ENCODE results near the gene SLC16A3.

The SLC16A3 gene

GRCh38 chr17:82262344-82262743 is 33.5 kb downstream of the SLC16A3 start:
- DNase-seq (ENCODE audit: insufficient read length, low spot score), result no peak
- no peak for TF ChIP-seq POLR2A (IDR thresholded peaks at IDR 0.05; ENCODE audit: low read depth, low read length)
- no peak for FAIRE-seq

GRCh38 chr17:82263641-82264040 is 34.8 kb downstream of the SLC16A3 start:
- FAIRE-seq, result no peak
- DNase-seq (ENCODE audit: insufficient read length, low spot score), result no peak
- TF ChIP-seq POLR2A (IDR thresholded peaks at IDR 0.05; ENCODE audit: low read depth, low read length), result no peak

- FAIRE-seq (no peak), DNase-seq (ENCODE audit: insufficient read length, low spot score) (no peak)
- no peak for TF ChIP-seq POLR2A (IDR thresholded peaks at IDR 0.05; ENCODE audit: low read depth, low read length)
Measured at GRCh38 chr17:82266142-82266541, 37.3 kb downstream of the SLC16A3 start.

- no peak for TF ChIP-seq POLR2A (IDR thresholded peaks at IDR 0.05; ENCODE audit: low read depth, low read length)
- DNase-seq (ENCODE audit: insufficient read length, low spot score) (peak; percentile 97), FAIRE-seq (no peak)
Measured at GRCh38 chr17:82267575-82268379, 38.9 kb downstream of the SLC16A3 start.

GRCh38 chr17:82269138-82269881 is 40.5 kb downstream of the SLC16A3 start:
- DNase-seq (ENCODE audit: insufficient read length, low spot score), result no peak
- no peak for FAIRE-seq

GRCh38 chr17:82269882-82270500 is 41.1 kb downstream of the SLC16A3 start:
- no peak for TF ChIP-seq POLR2A (IDR thresholded peaks at IDR 0.05; ENCODE audit: low read depth, low read length)
- DNase-seq (ENCODE audit: insufficient read length, low spot score), result no peak
- no peak for FAIRE-seq

More at GRCh38 chr17:82269138-82269881, 40.5 kb downstream of the SLC16A3 start:
- TF ChIP-seq POLR2A (IDR thresholded peaks at IDR 0.05; ENCODE audit: low read depth, low read length), result no peak

GRCh38 chr17:82270651-82271050 is 41.8 kb downstream of the SLC16A3 start:
- FAIRE-seq, result no peak
- no peak for TF ChIP-seq POLR2A (IDR thresholded peaks at IDR 0.05; ENCODE audit: low read depth, low read length)
- no peak for DNase-seq (ENCODE audit: insufficient read length, low spot score)

GRCh38 chr17:82271401-82271800 is 42.6 kb downstream of the SLC16A3 start:
- no peak for TF ChIP-seq POLR2A (IDR thresholded peaks at IDR 0.05; ENCODE audit: low read depth, low read length)
- no peak for DNase-seq (ENCODE audit: insufficient read length, low spot score)
- no peak for FAIRE-seq

- DNase-seq (ENCODE audit: insufficient read length, low spot score) (no peak), FAIRE-seq (no peak)
- no peak for TF ChIP-seq POLR2A (IDR thresholded peaks at IDR 0.05; ENCODE audit: low read depth, low read length)
Measured at GRCh38 chr17:82272495-82273326, 43.9 kb downstream of the SLC16A3 start.

- FAIRE-seq (no peak), DNase-seq (ENCODE audit: insufficient read length, low spot score) (peak; percentile 74)
- TF ChIP-seq POLR2A (IDR thresholded peaks at IDR 0.05; ENCODE audit: low read depth, low read length), result peak; percentile 69; the same call in 1 of the 2 replicates
Measured at GRCh38 chr17:82273327-82274133, 44.7 kb downstream of the SLC16A3 start, which contains the start of gene CSNK1D. Gene CSNK1D, minus strand, starts transcription at chr17:82273700. Its CDS starts 319 bp downstream, at chr17:82273381.

GRCh38 chr17:82274134-82275020 is 45.5 kb downstream of the SLC16A3 start:
- TF ChIP-seq POLR2A (IDR thresholded peaks at IDR 0.05; ENCODE audit: low read depth, low read length), result no peak
- no peak for FAIRE-seq
- DNase-seq (ENCODE audit: insufficient read length, low spot score), result no peak

GRCh38 chr17:82275326-82275725 is 46.5 kb downstream of the SLC16A3 start:
- no peak for FAIRE-seq
- TF ChIP-seq POLR2A (IDR thresholded peaks at IDR 0.05; ENCODE audit: low read depth, low read length), result no peak
- DNase-seq (ENCODE audit: insufficient read length, low spot score), result no peak
